OCI-LY1 (cell line): ENCODE measurements around the gene SEMA4G.

Experiments used
- H2AFZ ChIP-seq: fragments of 200-600 bp; sonication (generic), shearing (Covaris generic); 2 replicates; pipeline ENCODE4 v1.6.0; 2014; ENCODE audit warnings: antibody characterized with exemption, mild to moderate bottlenecking, low read length
- H3F3A ChIP-seq: fragments of 200-600 bp; sonication (generic), shearing (Covaris generic); 2 replicates; pipeline ENCODE4 v1.6.0; 2014; ENCODE audit warnings: mild to moderate bottlenecking, antibody characterized with exemption, low read length, moderate library complexity; ENCODE audit not compliant: insufficient read depth
- H3K27ac ChIP-seq: fragments of 200-600 bp; sonication (generic); 2 replicates; pipeline ENCODE4 v1.5.1; 2014; ENCODE audit warnings: low read length, mixed run types, mild to moderate bottlenecking, low read depth; ENCODE audit not compliant: poor library complexity, severe bottlenecking
- H3K27me3 ChIP-seq: fragments of 200-600 bp; sonication (generic); 2 replicates; pipeline ENCODE4 v1.6.0; 2014; ENCODE audit warnings: antibody characterized with exemption, mild to moderate bottlenecking, low read length, moderate library complexity; ENCODE audit not compliant: insufficient read depth
- H3K36me3 ChIP-seq: fragments of 200-600 bp; sonication (generic); 2 replicates; pipeline ENCODE4 v1.6.1; 2014; ENCODE audit warnings: mild to moderate bottlenecking, antibody characterized with exemption, low read length, moderate library complexity, mixed read lengths; ENCODE audit not compliant: insufficient read depth
- H3K4me1 ChIP-seq: fragments of 200-600 bp; sonication (generic); 2 replicates; pipeline ENCODE4 v1.5.1; 2014; ENCODE audit warnings: mild to moderate bottlenecking, low read length, moderate library complexity; ENCODE audit not compliant: insufficient read depth, severe bottlenecking
- H3K4me2 ChIP-seq: fragments of 200-600 bp; sonication (generic), shearing (Covaris generic); 2 replicates; pipeline ENCODE4 v1.6.1; 2014; ENCODE audit warnings: low read length
- H3K4me3 ChIP-seq: fragments of 200-600 bp; sonication (generic); 2 replicates; pipeline ENCODE4 v1.5.1; 2014; ENCODE audit warnings: low read length, low read depth, mild to moderate bottlenecking, mixed read lengths; ENCODE audit not compliant: poor library complexity, severe bottlenecking
- H3K79me2 ChIP-seq: fragments of 200-600 bp; shearing (Covaris generic); 2 replicates; pipeline ENCODE4 v1.6.1; 2016; ENCODE audit warnings: mixed run types, low read length, mixed read lengths; ENCODE audit not compliant: insufficient read depth
- H3K9ac ChIP-seq: fragments of 200-600 bp; sonication (generic), shearing (Covaris generic); 2 replicates; pipeline ENCODE4 v1.6.1; 2014; ENCODE audit warnings: mild to moderate bottlenecking, low read length, mixed read lengths
- H3K9me2 ChIP-seq: fragments of 200-600 bp; sonication (generic), shearing (Covaris generic); 2 replicates; pipeline ENCODE4 v1.6.1; 2014; ENCODE audit warnings: low read depth, mild to moderate bottlenecking, low read length, mixed read lengths
- H3K9me3 ChIP-seq: fragments of 200-600 bp; shearing (Covaris generic); 2 replicates; pipeline ENCODE4 v1.6.1; 2014; ENCODE audit warnings: low read length, mixed read lengths
- H4K20me1 ChIP-seq: fragments of 200-600 bp; sonication (generic), shearing (Covaris generic); 2 replicates; pipeline ENCODE4 v1.6.0; 2016; ENCODE audit warnings: mild to moderate bottlenecking, low read length; ENCODE audit not compliant: insufficient read depth
- EZH2 ChIP-seq: fragments of 200-600 bp; sonication (generic), shearing (Covaris generic); IDR thresholded peaks from 2 replicates; pipeline ENCODE4 v1.8.0; 2017; ENCODE audit warnings: borderline replicate concordance, mixed run types, mild to moderate bottlenecking, antibody characterized with exemption, low read length, moderate library complexity, mixed read lengths
- TF ChIP-seq, protein P1 (sequence below): fragments of 200-600 bp; sonication (generic), shearing (Covaris generic); IDR thresholded peaks from 2 replicates; pipeline ENCODE4 v1.5.1; 2017; ENCODE audit warnings: mild to moderate bottlenecking, antibody characterized with exemption, low read length, moderate library complexity, mixed read lengths

The SEMA4G gene

DNA sequence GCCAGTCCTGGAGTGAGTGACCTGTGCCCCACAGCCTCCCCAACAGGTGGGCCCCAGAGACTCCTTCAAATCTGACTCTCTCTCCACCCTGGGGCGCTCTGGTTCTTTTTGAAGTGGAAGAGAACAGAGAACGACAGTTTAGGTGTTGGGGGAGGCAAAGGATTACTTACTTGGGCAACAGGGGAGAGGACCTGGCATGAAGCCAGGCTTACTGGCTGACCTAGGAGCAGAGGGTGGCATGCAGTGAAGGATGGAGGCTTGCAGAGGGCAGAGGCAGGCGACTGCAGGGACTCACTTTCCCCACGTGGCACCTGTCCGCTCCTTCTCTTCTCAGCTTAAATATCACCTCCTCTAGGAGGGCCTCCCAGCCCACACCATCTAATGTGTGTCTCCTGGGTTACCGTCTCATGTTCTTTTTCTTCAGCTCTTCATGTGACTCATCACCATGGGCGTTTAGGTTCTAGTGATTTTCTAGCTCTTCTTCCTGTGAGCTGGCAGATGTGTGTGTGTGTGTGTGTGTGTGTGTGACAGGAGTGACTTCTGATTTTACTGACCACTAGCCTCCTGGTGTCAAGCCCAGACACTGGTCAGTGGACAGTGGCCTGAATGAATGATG lies 45.8 kb downstream of the SEMA4G start:
- Histone ChIP-seq H3K9me2 (no peaks in the 10 kb centered on the region), H3K9me3 (no peaks in the 10 kb centered on the region), H2AFZ (no peak overlapping the region), H3K4me2 (no peak overlapping the region), H3K4me1 (no peaks in the 10 kb centered on the region), H3K4me3 (no peak overlapping the region), H3K36me3 (no peaks in the 10 kb centered on the region), H3K9ac (no peak overlapping the region), H3F3A (no peaks in the 10 kb centered on the region), H3K27me3 (no peaks in the 10 kb centered on the region), H3K79me2 (no peaks in the 10 kb centered on the region), H4K20me1 (no peaks in the 10 kb centered on the region), H3K27ac (no peak overlapping the region)
- TF ChIP-seq, protein P1, sequence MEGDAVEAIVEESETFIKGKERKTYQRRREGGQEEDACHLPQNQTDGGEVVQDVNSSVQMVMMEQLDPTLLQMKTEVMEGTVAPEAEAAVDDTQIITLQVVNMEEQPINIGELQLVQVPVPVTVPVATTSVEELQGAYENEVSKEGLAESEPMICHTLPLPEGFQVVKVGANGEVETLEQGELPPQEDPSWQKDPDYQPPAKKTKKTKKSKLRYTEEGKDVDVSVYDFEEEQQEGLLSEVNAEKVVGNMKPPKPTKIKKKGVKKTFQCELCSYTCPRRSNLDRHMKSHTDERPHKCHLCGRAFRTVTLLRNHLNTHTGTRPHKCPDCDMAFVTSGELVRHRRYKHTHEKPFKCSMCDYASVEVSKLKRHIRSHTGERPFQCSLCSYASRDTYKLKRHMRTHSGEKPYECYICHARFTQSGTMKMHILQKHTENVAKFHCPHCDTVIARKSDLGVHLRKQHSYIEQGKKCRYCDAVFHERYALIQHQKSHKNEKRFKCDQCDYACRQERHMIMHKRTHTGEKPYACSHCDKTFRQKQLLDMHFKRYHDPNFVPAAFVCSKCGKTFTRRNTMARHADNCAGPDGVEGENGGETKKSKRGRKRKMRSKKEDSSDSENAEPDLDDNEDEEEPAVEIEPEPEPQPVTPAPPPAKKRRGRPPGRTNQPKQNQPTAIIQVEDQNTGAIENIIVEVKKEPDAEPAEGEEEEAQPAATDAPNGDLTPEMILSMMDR = no peak
- TF ChIP-seq EZH2 = no peak

DNA sequence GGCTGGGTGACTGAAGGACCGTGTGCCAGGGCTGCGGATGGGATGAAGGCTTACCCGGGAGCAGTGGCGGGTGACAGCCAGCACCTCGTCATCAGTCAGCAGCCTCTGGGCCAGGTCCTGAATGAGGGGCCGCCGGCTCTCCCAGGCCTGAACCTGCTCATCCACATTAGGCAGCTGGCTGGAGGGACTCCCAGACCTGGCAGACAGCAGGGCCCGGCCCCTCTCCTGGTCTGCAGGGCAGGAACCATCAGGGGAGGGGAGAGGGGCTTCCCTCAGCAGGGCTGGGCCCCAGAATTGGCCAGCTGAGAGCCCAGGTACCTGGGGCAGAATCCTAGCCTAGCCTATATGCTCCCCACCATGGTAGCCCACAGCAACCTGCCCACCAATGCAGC lies 46.3 kb downstream of the SEMA4G start:
- Histone ChIP-seq H3K9me2 (no peaks in the 10 kb centered on the region), H3K4me2 (no peak overlapping the region), H2AFZ (no peak overlapping the region), H3K9ac (no peak overlapping the region), H3K36me3 (no peaks in the 10 kb centered on the region), H4K20me1 (no peaks in the 10 kb centered on the region), H3K27ac (no peak overlapping the region), H3K27me3 (no peaks in the 10 kb centered on the region), H3K79me2 (no peaks in the 10 kb centered on the region), H3K4me1 (no peaks in the 10 kb centered on the region), H3K4me3 (no peak overlapping the region), H3K9me3 (no peaks in the 10 kb centered on the region), H3F3A (no peaks in the 10 kb centered on the region)
- TF ChIP-seq EZH2 = no peak
- TF ChIP-seq, protein P1 = no peak

DNA sequence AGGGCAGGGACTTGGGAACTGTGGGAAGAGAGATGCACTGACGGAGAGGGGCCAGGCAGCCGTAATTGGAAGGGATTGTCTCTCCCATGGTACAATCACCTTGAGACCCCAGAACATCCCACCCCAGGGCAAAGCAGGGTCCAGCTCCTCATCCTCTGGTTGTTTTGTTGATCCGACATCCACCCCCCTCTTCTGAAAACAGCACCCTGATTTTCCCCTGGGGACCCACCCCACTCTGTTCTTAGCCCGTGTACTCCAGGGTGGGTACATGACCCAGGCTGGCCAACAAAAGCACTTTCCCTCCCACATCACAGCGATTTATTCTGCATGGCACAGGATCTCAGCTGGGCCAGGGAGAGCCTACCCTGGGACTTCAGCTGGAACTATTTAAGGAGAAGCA lies 47.5 kb downstream of the SEMA4G start:
- Histone ChIP-seq H3K27me3 (no peaks in the 10 kb centered on the region), H3K79me2 (no peaks in the 10 kb centered on the region), H3K36me3 (no peaks in the 10 kb centered on the region), H3K4me2 (no peak overlapping the region), H3F3A (no peaks in the 10 kb centered on the region), H3K9me3 (no peaks in the 10 kb centered on the region), H2AFZ (no peak overlapping the region), H3K4me3 (no peak overlapping the region), H3K27ac (no peak overlapping the region), H3K9me2 (no peaks in the 10 kb centered on the region), H3K4me1 (no peaks in the 10 kb centered on the region), H3K9ac (no peak overlapping the region), H4K20me1 (no peaks in the 10 kb centered on the region)
- TF ChIP-seq, protein P1 = no peak
- no peak for TF ChIP-seq EZH2
